Measurements from ENCODE around the gene FAM185A.
A peak's percentile ranks its signal among the peaks of the same experiment; 100 is the strongest.
"Not testable (repeated sequence)": the region's sequence is repeated elsewhere in the genome, so short reads cannot be mapped to it uniquely, and the experiment has no call there.

Gene FAM185A

DNA sequence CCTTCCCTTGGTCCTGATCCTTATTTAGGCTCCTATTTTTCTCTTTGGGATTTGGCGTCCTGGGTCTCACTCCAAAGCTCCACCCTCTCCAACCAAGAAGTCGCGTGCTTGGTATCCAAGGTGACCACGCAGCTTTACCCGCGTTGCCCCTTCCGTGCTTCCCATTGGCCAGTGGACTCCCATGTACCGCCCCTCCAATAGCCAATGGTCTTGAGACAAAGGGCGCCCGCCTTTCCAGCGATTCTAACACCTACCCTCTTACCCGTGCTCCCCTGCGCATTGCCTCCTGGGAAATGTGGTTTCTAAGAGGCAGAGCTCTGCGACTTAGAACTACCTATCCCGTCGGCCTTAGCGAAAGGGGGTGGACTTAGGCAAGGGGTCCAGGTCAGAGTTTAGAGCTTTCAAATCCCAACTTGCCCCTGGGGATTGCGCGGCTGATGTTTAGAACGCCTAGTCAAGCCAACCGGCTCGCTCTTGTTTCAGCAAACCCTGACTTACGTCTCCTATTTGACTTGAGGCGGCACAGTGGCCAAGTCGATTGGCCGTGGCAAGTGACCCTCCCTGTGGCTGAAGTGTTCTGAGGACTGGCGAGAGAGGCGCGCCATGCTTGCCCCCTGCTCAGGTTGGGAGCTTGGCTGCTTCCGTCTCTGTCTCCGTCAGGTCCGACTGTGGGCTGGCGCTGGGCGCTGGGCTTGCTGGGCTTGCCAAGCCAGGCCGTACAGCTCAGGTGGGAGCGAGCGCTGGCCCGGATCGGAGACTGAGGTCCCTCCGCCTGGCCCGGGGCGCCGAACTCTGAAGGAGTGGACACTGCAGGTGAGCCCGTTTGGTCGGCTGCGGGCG lies at the start of gene FAM185A:
FAM185A (plus strand) TSS at position 395 of the 840 bp plus-strand sequence; CDS start at position 604, 209 bp downstream.
- DNase-seq (ENCODE audit: low read depth), result peak; percentile 91

DNA sequence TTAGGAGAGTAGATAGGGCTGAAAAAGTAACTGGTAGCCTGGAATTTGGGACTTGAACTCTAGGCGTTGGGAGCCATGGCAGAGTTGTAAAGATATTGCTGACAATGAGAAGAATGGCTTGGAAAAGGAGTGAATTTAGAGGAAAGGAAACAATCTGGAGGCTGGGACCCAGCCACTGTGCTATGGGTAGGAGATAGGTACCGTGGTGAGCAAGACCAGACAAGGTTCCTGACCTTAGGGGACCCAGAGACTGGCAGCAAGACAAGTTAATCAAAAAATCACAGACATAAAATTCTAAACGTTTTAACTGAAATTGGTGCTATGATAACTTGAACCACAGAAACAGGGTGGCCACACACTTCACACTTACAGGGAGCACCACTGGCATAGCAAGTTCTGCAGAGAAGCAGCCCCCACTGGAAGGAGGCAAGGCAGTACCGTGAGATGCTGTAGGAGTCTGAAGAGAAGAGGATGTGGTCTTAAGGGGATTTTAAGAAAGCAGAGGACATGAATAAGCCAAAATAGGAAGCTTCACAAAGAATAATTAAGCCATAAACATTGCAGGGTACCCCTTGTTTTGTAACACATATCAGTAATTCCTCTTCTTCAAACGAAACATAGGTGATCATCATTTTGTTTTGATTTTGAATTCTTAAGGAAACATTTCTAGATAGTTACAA lies 35.6 kb upstream of the FAM185A start:
- peak; percentile 2 for DNase-seq (ENCODE audit: low read depth)

DNA sequence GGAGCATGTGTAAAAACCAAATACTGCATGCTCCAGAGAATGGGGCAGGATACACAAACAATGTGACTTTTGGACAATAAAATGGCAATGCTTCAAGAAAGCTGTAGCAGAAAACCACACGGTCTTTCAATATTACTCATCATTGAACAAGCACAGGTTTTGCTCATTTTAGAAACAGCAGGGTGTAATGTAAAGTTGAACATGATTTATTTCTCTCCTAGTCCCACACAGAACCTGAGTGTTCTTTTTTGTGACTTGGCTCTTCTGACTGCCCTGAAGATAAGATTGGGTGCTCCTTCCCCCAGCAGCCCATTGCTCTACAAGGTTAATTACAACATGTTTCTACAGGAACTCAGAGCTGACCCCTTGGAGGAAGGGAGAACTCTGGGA lies 35.1 kb upstream of the FAM185A start:
- DNase-seq (ENCODE audit: low read depth), result not testable (repeated sequence)

DNA sequence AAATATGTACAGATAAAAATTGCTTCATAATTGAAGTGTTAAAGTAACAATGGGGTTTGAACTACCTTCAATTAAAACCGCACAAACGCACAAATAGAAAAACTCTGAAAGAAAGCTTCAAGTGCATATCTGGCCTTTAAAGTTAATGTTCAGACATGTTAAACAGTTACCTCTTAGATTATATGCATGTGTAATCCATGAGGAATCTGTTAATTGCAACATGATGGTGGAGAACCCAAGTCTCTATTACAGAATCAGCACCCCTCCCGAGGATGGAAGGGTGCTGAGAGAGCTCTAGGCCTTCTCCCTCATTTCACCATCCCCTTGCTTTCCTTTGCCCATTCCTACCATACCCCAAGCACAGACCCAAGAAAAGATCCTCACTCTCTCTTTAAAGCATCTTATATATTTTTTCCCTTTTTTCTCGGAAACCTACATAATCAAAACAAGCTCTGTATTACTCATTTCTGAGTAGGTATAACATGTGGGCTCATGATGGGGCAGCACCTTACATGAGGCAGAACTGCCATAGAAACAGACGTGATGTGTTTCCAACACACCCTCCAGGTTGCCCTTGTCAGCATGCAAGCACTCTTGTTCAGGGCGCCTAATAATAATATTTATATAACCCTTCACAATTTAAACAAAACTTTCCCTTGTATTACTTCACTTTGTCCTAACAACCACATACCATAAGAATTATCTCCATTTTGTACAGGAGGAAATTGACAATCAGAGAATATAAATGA lies 33.9 kb upstream of the FAM185A start:
- not testable (repeated sequence) for DNase-seq (ENCODE audit: low read depth)

DNA sequence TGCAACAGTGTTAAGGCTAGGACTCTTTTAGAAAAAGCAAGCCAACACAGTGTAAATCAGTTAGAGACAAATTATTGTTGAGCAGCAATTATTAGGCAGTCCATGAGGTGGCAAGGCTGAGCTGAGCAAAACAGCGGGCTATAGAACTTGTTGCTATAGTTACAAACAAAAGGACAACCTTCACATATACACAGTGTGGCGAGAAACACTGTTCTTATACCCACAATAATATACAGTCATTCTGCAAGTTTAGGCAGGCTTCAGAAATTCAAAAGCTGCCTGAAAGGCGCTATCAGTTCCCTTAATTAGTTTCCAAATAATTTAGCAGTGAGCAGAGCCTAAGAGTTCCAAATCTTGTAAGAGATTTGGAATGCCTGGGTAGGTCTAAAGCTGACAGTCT lies 33.1 kb upstream of the FAM185A start:
- DNase-seq (ENCODE audit: low read depth), result not testable (repeated sequence)

GRCh38 chr7:102718491-102718890 lies 30.3 kb upstream of the FAM185A start:
- not testable (repeated sequence) for DNase-seq (ENCODE audit: low read depth)

- not testable (repeated sequence) for DNase-seq (ENCODE audit: low read depth)
These were observed 22.6 kb upstream of the FAM185A start for GRCh38 chr7:102726170-102726569.

DNA sequence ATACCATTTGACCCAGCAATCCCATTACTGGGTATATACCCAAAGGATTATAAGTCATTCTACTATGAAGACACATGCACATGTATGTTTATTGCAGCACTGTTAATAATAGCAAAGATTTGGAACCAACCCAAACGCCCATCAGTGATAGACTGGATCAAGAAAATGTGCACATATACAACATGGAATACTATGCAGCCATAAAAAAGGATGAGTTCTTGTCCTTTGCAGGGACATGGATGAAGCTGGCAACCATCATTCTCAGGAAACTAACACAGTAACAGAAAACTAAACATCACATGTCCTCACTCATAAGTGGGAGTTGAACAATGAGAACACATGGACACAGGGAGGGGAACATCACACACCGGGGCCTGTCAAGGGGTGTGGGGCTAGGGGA lies 19.1 kb upstream of the FAM185A start:
- DNase-seq (ENCODE audit: low read depth), result not testable (repeated sequence)

DNA sequence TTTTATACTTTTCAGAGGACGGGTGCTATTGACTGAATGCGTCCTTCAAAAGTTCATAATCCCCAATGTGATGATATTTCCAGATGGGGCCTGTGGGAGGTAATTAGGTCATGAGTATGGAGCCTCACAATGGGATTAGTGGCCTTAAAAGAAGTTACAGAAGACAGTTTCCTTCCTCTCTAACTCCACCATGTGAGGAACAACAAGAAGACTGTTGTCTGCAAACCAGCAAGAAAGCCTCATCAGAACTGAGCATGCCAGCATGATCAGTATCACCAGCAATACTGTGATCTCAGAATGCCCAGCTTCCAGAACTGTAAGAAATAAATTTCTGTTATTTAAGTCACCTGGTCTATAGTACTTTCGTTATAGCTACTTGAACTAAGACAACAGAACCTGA lies 18.4 kb upstream of the FAM185A start:
- DNase-seq (ENCODE audit: low read depth), result not testable (repeated sequence)

DNA sequence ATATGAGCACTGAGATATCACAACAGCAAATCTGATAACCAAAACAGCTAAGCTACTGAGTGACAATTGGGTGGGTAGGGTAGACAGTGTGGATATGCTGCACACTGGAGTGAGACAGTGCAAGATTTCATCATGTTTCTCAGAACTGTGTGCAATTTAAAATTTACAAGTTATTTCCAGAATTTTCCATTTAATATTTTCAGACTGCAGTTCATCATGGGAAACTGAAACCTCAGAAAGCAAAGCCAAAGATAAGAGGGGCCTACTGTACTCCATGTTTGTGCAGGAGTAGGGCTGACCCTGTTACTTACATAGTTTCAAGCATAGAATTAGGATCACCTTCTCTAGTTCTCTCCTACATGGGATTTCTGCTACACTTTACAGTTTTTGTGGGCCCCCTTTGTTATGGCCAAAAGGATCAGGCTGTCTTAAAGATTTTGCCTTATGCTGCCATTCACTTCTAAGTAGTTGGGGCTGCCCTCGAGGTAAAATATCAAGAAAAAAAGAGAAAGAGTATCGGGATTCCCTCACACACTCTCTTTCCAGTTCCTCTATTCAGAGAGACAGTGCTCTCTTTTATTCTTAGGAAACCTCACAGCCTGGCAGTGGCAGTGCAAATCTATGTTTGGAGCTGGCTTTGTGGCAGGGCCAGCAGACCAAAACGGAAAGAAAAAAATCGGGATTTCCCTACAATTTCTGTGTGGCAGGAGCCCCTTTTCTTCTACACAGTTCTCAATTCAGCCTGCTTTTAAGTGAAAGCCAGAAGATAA lies 6.6 kb upstream of the FAM185A start:
- DNase-seq (ENCODE audit: low read depth), result not testable (repeated sequence)

GRCh38 chr7:102743861-102744260 lies 4.9 kb upstream of the FAM185A start:
- DNase-seq (ENCODE audit: low read depth), result not testable (repeated sequence)

GRCh38 chr7:102745494-102746288 lies 3.1 kb upstream of the FAM185A start:
- not testable (repeated sequence) for DNase-seq (ENCODE audit: low read depth)

DNA sequence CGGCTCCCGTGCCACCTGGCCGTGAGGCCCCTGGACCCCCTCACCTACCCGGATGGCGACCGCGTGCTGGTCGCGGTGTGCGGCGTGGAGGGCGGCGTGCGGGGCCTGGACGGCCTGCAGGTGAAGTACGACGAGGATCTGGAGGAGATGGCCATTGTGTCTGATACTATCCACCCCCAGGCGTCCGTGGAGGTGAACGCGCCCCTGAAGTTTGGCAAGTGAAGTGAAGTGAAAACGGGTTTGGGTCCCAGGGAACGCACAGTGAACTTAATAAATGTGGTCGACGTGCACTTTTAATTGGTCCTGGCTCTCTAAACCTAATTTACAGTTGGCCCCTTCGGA lies 617 bp downstream of the FAM185A start:
- DNase-seq (ENCODE audit: low read depth), result not testable (repeated sequence)

GRCh38 chr7:102758227-102758626 lies 9.4 kb downstream of the FAM185A start:
- DNase-seq (ENCODE audit: low read depth), result not testable (repeated sequence)

GRCh38 chr7:102759934-102760333 lies 11.1 kb downstream of the FAM185A start:
- not testable (repeated sequence) for DNase-seq (ENCODE audit: low read depth)

- DNase-seq (ENCODE audit: low read depth), result not testable (repeated sequence)
These were observed 12.4 kb downstream of the FAM185A start for GRCh38 chr7:102761234-102761633.

- DNase-seq (ENCODE audit: low read depth), result not testable (repeated sequence)
These were observed 14.6 kb downstream of the FAM185A start for GRCh38 chr7:102763295-102763905.

- DNase-seq (ENCODE audit: low read depth), result not testable (repeated sequence)
These were observed 20.9 kb downstream of the FAM185A start for GRCh38 chr7:102769657-102770192.

- not testable (repeated sequence) for DNase-seq (ENCODE audit: low read depth)
These were observed 21.7 kb downstream of the FAM185A start for GRCh38 chr7:102770467-102770866.

GRCh38 chr7:102776217-102776616 lies 27.4 kb downstream of the FAM185A start:
- not testable (repeated sequence) for DNase-seq (ENCODE audit: low read depth)
